Measurements from ENCODE around the gene GSKIP. TPM values are rescaled to one million over a fixed set of nuclear protein-coding genes. Genes with fewer than 3 reads are reported as not detected.

GSKIP gene
- total RNA-seq, 1 experiment from 2014 or later: 43.0 TPM

- Mint-ChIP-seq H3K27ac (no peak overlapping the region), H3K36me3 (peaks cover 10% of the 10 kb centered on the region), H3K27me3 (ENCODE audit: low read depth) (peaks cover 5% of the 10 kb centered on the region), H3K9me3 (no peaks in the 10 kb centered on the region), H3K4me3 (no peak overlapping the region), H3K4me1 (no peaks in the 10 kb centered on the region)
- CTCF ChIA-PET: no interaction called here
- ATAC-seq: no peak
- TF ChIP-seq NFYB (CRISPR knock-in tag; conservative IDR thresholded peaks at IDR 0.05; ENCODE audit: low read depth): no peak
- TF ChIP-seq FOXJ3 (CRISPR knock-in tag; IDR thresholded peaks at IDR 0.05; ENCODE audit: borderline replicate concordance): no peak
- TF ChIP-seq ATF1 (CRISPR knock-in tag; IDR thresholded peaks at IDR 0.05): no peak
- no peak for TF ChIP-seq GTF2I (CRISPR knock-in tag; conservative IDR thresholded peaks at IDR 0.05)
- peak; percentile 78 for TF ChIP-seq HMGA2 (CRISPR knock-in tag; IDR thresholded peaks at IDR 0.05)
- TF ChIP-seq PREB (CRISPR knock-in tag; IDR thresholded peaks at IDR 0.05; ENCODE audit: borderline replicate concordance): no peak
- no peak for TF ChIP-seq RORB (CRISPR knock-in tag; IDR thresholded peaks at IDR 0.05)
- no peak for TF ChIP-seq CREB1 (CRISPR knock-in tag; IDR thresholded peaks at IDR 0.05)
- no peak for DNase-seq (ENCODE audit: low spot score)
- POLR2A ChIA-PET: no interaction called here
These were observed 21.4 kb downstream of the GSKIP start for GRCh38 chr14:96384740-96385139.

- H3K36me3 Mint-ChIP-seq: peaks cover 10% of the 10 kb centered on the region
- no peaks in the 10 kb centered on the region for H3K4me1 Mint-ChIP-seq
- CTCF ChIA-PET: no interaction called here
- ATAC-seq (no peak), DNase-seq (ENCODE audit: low spot score) (no peak)
- no peak overlapping the region for H3K4me3 Mint-ChIP-seq
- no peaks in the 10 kb centered on the region for H3K9me3 Mint-ChIP-seq
- peaks cover 11% of the 10 kb centered on the region for H3K27me3 Mint-ChIP-seq (ENCODE audit: low read depth)
- no peak overlapping the region for H3K27ac Mint-ChIP-seq
- POLR2A ChIA-PET: no interaction called here
- TF ChIP-seq ZNF423 (CRISPR knock-in tag; IDR thresholded peaks at IDR 0.05) (no peak), PRDM15 (CRISPR knock-in tag; IDR thresholded peaks at IDR 0.05) (no peak), PREB (CRISPR knock-in tag; IDR thresholded peaks at IDR 0.05; ENCODE audit: borderline replicate concordance) (no peak), OVOL2 (CRISPR knock-in tag; IDR thresholded peaks at IDR 0.05; ENCODE audit: borderline replicate concordance) (no peak), SMAD4 (CRISPR knock-in tag; IDR thresholded peaks at IDR 0.05) (no peak), SP1 (CRISPR knock-in tag; conservative IDR thresholded peaks at IDR 0.05) (no peak), ATF3 (CRISPR knock-in tag; conservative IDR thresholded peaks at IDR 0.05) (no peak), ZMAT4 (CRISPR knock-in tag; IDR thresholded peaks at IDR 0.05) (no peak), FOXP4 (CRISPR knock-in tag; IDR thresholded peaks at IDR 0.05) (no peak), HMGXB4 (CRISPR knock-in tag; IDR thresholded peaks at IDR 0.05) (no peak), MYBL2 (CRISPR knock-in tag; IDR thresholded peaks at IDR 0.05) (no peak), ZSCAN18 (CRISPR knock-in tag; IDR thresholded peaks at IDR 0.05) (no peak), ATF6 (CRISPR knock-in tag; IDR thresholded peaks at IDR 0.05) (no peak), HMGA2 (CRISPR knock-in tag; IDR thresholded peaks at IDR 0.05) (no peak)
These were observed 22.1 kb downstream of the GSKIP start for GRCh38 chr14:96385385-96385784.

Data from WTC11 (cell line).